ENCODE data around the gene DOC2B. TPM values are rescaled to one million over a fixed set of nuclear protein-coding genes. Genes with fewer than 3 reads are reported as not detected.
A peak's percentile ranks its signal among the peaks of the same experiment; 100 is the strongest.

The DOC2B gene
- total and polyA plus RNA-seq, 5 donors from 2014 or later, result not detected

DNA sequence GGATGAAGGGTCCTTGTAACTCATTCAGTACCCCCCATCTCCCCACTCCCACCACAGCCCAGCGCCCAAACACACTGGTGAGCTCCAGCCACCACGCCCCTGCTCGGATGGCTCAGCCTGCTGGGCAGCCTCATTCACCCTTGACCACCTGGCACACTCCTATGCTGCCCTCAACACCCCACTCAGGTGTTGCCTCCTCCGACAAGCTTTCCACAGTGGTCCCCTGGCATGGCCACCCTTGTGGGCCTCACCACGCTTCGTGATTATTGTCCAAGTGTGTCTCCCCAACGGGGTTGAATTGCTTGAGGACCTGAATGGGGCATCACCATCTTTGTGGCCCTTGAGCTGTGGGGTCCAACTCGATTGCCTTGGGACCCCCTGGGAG, 12.0 kb upstream of the DOC2B start:
- no peak overlapping the region for H3K27ac ChIP-seq (ENCODE audit: insufficient read depth, low read length, poor library complexity, severe bottlenecking)
- H3K4me1 Mint-ChIP-seq, result no peaks in the 10 kb centered on the region
- H3K27me3 ChIP-seq (ENCODE audit: control insufficient read depth, insufficient read depth, low read length), result peaks cover 3% of the 10 kb centered on the region
- H3K27me3 Mint-ChIP-seq, result peaks cover 15% of the 10 kb centered on the region
- no peaks in the 10 kb centered on the region for H3K36me3 Mint-ChIP-seq
- no peak for DNase-seq
- no peak overlapping the region for H3K4me3 ChIP-seq (ENCODE audit: low read depth, low read length)
- H3K9me3 ChIP-seq (ENCODE audit: control insufficient read depth in 2 of 2, low read length in 2 of 2), result no peaks in the 10 kb centered on the region
- no peaks in the 10 kb centered on the region for H3K36me3 ChIP-seq (ENCODE audit: control insufficient read depth, insufficient read depth, low read length)
- no peak overlapping the region for H3K27ac Mint-ChIP-seq
- peaks cover 0 to 2% (median 0%) of the 10 kb centered on the region in 7 donors for H3K9me3 Mint-ChIP-seq
- H3K4me1 ChIP-seq (ENCODE audit: control insufficient read depth, insufficient read depth, low read length, poor library complexity, severe bottlenecking), result no peaks in the 10 kb centered on the region
- ATAC-seq (ENCODE audit: low read depth in 2 of 2), result no peak
- no peak overlapping the region for H3K4me3 Mint-ChIP-seq

DNA sequence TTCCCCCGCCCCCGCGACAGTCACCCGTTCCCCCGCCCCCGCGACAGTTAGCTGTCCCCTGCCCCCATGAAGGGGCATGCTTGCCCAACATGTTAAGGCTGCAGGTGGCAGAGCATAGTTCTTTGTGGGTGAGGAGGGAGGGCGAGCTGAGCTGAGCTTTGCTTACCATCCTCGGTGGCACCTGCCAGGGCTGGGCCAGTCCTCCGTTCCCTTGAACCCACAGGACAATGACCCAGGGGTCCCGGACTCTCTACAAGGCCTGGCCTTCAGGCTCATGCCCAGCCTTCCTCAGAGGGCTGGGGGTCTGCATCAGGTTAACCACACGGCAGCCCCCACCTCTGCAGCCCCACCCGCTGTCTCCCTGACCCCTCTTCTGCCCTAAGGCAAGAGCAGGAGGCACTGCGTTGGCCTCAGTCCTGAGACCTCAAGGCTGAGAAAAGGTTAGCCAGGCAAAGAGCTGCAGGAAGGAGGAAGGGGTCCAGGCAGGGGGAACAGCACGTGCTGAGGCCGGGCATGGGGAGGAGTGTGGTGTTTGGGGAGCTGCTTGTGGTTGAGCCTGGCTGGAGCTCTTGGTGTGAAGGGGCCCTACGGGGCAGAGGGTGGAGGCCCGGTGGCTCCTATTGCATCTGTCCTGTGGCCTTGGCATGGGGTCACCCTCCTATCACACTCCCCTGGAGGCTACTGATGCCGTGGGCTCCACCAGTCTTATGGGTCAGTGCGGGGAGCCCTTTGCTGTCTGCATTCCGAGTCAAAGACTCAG, 11.4 kb upstream of the DOC2B start:
- H3K4me3 Mint-ChIP-seq, result no peak overlapping the region
- H3K4me1 Mint-ChIP-seq, result no peaks in the 10 kb centered on the region
- Histone ChIP-seq H3K4me3 (ENCODE audit: low read depth, low read length) (no peak overlapping the region), H3K4me1 (ENCODE audit: control insufficient read depth, insufficient read depth, low read length, poor library complexity, severe bottlenecking) (no peaks in the 10 kb centered on the region), H3K27ac (ENCODE audit: insufficient read depth, low read length, poor library complexity, severe bottlenecking) (no peak overlapping the region), H3K9me3 (ENCODE audit: control insufficient read depth in 2 of 2, low read length in 2 of 2) (no peaks in the 10 kb centered on the region), H3K36me3 (ENCODE audit: control insufficient read depth, insufficient read depth, low read length) (no peaks in the 10 kb centered on the region), H3K27me3 (ENCODE audit: control insufficient read depth, insufficient read depth, low read length) (peaks cover 3% of the 10 kb centered on the region)
- no peak for ATAC-seq (ENCODE audit: low read depth in 2 of 2)
- peaks cover 0 to 2% (median 0%) of the 10 kb centered on the region in 7 donors for H3K9me3 Mint-ChIP-seq
- DNase-seq, result no peak
- peaks cover 15% of the 10 kb centered on the region for H3K27me3 Mint-ChIP-seq
- no peaks in the 10 kb centered on the region for H3K36me3 Mint-ChIP-seq
- no peak overlapping the region for H3K27ac Mint-ChIP-seq

DNA sequence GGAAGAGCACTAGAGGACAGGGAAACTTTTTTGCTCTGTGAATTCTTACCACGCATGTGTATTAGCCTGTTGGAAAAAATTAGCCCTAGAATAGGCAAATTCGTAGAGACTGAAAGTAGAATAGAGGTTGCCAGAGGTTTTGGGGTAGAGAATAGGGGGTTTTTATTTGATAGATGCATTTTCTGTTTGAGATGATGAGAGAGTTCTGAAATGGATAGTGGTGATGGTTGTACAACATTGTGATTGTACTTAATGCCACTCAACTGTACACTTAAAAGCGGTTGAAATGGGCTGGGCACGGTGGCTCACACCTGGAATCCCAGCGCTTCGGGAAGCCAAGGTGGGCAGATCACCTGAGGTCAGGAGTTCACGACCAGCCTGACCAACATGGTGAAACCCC, 8.0 kb upstream of the DOC2B start:
- Histone ChIP-seq H3K27me3 (ENCODE audit: control insufficient read depth, insufficient read depth, low read length) (no peaks in the 10 kb centered on the region), H3K27ac (ENCODE audit: insufficient read depth, low read length, poor library complexity, severe bottlenecking) (no peak overlapping the region), H3K36me3 (ENCODE audit: control insufficient read depth, insufficient read depth, low read length) (no peaks in the 10 kb centered on the region), H3K9me3 (ENCODE audit: control insufficient read depth in 2 of 2, low read length in 2 of 2) (no peaks in the 10 kb centered on the region), H3K4me1 (ENCODE audit: control insufficient read depth, insufficient read depth, low read length, poor library complexity, severe bottlenecking) (no peaks in the 10 kb centered on the region), H3K4me3 (ENCODE audit: low read depth, low read length) (no peak overlapping the region)
- Mint-ChIP-seq H3K27ac (no peak overlapping the region), H3K27me3 (peaks cover 13% of the 10 kb centered on the region), H3K4me1 (peaks cover 0 to 18% (median 0%) of the 10 kb centered on the region in 4 donors), H3K36me3 (no peaks in the 10 kb centered on the region), H3K4me3 (no peak overlapping the region), H3K9me3 (peaks cover 0 to 3% (median 0%) of the 10 kb centered on the region in 7 donors)
- DNase-seq, result no peak
- no peak for ATAC-seq (ENCODE audit: low read depth in 2 of 2)

DNA sequence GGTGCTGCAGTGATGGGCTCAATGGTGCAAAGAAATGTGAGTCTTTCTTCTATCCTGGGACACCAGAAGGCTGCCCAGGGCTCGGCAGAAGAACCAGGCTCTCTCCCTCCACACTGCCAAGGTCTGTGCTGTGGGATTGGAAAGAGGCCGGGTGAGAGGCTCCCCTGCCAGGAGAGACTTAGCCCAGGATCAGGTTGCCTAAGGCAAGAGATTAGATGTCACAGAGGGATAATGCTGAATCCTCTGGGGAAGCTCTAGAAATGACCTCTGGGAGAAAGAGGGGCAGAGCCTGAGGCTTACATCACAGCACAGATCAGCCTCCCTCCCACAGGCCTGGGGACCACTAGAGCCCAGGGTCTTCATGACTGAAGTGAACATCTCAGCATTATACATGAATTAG, 5.7 kb upstream of the DOC2B start:
- Histone ChIP-seq H3K4me3 (ENCODE audit: low read depth, low read length) (no peak overlapping the region), H3K27me3 (ENCODE audit: control insufficient read depth, insufficient read depth, low read length) (no peaks in the 10 kb centered on the region), H3K27ac (ENCODE audit: insufficient read depth, low read length, poor library complexity, severe bottlenecking) (no peak overlapping the region), H3K9me3 (ENCODE audit: control insufficient read depth in 2 of 2, low read length in 2 of 2) (no peaks in the 10 kb centered on the region), H3K36me3 (ENCODE audit: control insufficient read depth, insufficient read depth, low read length) (no peaks in the 10 kb centered on the region), H3K4me1 (ENCODE audit: control insufficient read depth, insufficient read depth, low read length, poor library complexity, severe bottlenecking) (no peaks in the 10 kb centered on the region)
- H3K27me3 Mint-ChIP-seq, result peaks cover 28% of the 10 kb centered on the region
- DNase-seq, result no peak
- peaks cover 0 to 23% (median under 1%) of the 10 kb centered on the region in 4 donors for H3K4me1 Mint-ChIP-seq
- no peak for ATAC-seq (ENCODE audit: low read depth in 2 of 2)
- peak overlapping the region in 1 of 4 donors; percentile 38 for H3K4me3 Mint-ChIP-seq
- peaks cover 0 to 2% (median 0%) of the 10 kb centered on the region in 7 donors for H3K9me3 Mint-ChIP-seq
- H3K27ac Mint-ChIP-seq, result no peak overlapping the region
- no peaks in the 10 kb centered on the region for H3K36me3 Mint-ChIP-seq

DNA sequence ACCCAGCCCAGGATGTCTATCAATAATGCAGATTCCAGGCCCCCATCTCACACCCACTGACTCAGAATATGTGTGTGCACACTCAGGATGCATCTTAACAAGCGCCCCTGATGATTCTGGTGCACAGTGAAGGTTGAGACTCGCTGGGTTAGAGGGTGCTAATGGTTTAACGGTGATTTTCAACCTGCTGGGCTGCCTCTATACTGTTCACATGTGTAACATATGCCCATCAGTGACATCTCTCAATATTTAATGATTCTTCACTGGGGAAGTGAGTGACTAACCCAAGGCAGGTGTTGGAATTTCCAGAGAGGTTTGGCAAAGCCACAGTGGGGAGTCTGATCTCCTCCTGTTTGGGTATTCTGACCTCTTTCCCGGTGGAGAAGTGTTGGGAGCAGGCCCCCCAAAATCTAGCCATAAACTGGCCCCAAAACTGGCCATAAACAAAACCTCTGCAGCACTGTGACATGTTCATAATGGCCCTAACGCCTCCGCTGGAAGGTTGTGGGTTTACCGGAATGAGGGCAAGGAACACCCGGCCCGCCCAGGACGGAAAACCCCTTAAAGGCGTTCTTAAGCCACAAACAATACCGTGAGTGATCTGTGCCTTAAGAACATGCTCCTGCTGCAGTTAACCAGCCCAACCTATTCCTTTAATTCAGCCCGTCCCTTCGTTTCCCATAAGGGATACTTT, 4.1 kb upstream of the DOC2B start:
- ATAC-seq (ENCODE audit: low read depth in 2 of 2) (no peak), DNase-seq (peak in 1 of 3 donors; percentile 9)
- Histone ChIP-seq H3K9me3 (ENCODE audit: control insufficient read depth in 2 of 2, low read length in 2 of 2) (no peaks in the 10 kb centered on the region), H3K4me1 (ENCODE audit: control insufficient read depth, insufficient read depth, low read length, poor library complexity, severe bottlenecking) (peaks cover 4% of the 10 kb centered on the region), H3K4me3 (ENCODE audit: low read depth, low read length) (no peak overlapping the region), H3K27me3 (ENCODE audit: control insufficient read depth, insufficient read depth, low read length) (peaks cover 2% of the 10 kb centered on the region), H3K27ac (ENCODE audit: insufficient read depth, low read length, poor library complexity, severe bottlenecking) (no peak overlapping the region), H3K36me3 (ENCODE audit: control insufficient read depth, insufficient read depth, low read length) (no peaks in the 10 kb centered on the region)
- H3K4me1 Mint-ChIP-seq, result peaks cover 0 to 23% (median 3%) of the 10 kb centered on the region in 4 donors
- peak overlapping the region in 1 of 4 donors; percentile 13 for H3K4me3 Mint-ChIP-seq
- H3K27me3 Mint-ChIP-seq, result peaks cover 32% of the 10 kb centered on the region
- no peaks in the 10 kb centered on the region for H3K36me3 Mint-ChIP-seq
- no peak overlapping the region for H3K27ac Mint-ChIP-seq
- peaks cover 0 to 2% (median 0%) of the 10 kb centered on the region in 7 donors for H3K9me3 Mint-ChIP-seq

DNA sequence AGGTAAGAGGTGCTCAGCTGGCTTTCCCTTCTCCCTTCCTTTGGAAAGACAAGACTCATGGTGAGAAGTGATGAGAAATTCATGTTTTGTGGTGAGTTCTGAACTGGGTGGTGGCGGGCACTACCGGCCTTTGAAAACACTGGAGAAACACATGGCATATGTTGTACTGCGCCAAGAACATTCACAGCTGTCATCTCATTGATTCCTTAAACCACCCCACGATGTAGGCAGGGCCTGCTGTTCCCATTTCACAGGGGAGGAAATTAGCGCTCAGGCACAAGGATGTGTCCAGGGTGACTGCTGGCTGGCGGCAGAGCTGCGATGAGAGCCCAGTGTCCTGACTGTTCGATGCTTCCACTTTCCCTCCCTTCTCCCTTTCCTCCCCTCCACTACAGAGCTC, 1.6 kb upstream of the DOC2B start:
- no peak overlapping the region for H3K4me3 ChIP-seq (ENCODE audit: low read depth, low read length)
- Mint-ChIP-seq H3K27ac (no peak overlapping the region), H3K4me3 (no peak overlapping the region), H3K4me1 (peaks cover 0 to 23% (median 3%) of the 10 kb centered on the region in 4 donors), H3K27me3 (peaks cover 46% of the 10 kb centered on the region), H3K9me3 (peaks cover 0 to 2% (median 0%) of the 10 kb centered on the region in 7 donors), H3K36me3 (no peaks in the 10 kb centered on the region)
- H3K27me3 ChIP-seq (ENCODE audit: control insufficient read depth, insufficient read depth, low read length), result peaks cover 2% of the 10 kb centered on the region
- no peaks in the 10 kb centered on the region for H3K9me3 ChIP-seq (ENCODE audit: control insufficient read depth in 2 of 2, low read length in 2 of 2)
- no peak overlapping the region for H3K27ac ChIP-seq (ENCODE audit: insufficient read depth, low read length, poor library complexity, severe bottlenecking)
- H3K36me3 ChIP-seq (ENCODE audit: control insufficient read depth, insufficient read depth, low read length), result no peaks in the 10 kb centered on the region
- DNase-seq (no peak), ATAC-seq (ENCODE audit: low read depth in 2 of 2) (no peak)
- peaks cover 4% of the 10 kb centered on the region for H3K4me1 ChIP-seq (ENCODE audit: control insufficient read depth, insufficient read depth, low read length, poor library complexity, severe bottlenecking)

DNA sequence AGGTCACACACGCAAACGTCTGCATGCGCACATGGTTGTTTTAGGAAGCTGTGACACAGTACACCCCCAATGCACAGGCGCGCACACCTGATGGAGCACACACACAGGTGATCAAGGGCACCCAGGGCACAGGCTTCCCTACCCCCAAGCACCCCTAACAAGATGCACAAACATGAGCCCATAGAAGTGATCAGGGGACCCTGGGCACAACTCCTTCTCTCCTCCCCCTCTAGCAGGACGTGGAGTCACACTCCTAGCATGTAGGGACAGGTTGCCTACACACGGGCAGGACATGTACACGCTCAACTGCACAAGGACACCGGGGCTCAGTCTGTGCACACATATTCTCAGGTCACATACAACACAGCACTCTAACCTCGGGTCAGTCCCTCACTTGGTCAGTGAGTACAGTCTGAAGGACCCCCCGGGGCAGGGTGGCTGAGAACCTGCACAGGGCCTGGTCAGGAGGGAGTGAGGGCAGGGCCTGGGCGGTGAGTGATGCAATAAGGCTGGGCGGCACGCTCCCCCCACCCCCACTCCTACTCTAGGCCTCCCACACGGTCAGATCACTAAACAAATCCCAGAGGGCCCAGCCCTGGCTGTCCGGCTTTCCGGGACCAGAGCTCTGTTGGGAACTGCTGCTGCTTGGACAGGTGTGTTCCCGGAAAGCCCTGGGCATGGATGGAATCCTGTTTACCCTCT, 751 bp upstream of the DOC2B start:
- Histone ChIP-seq H3K36me3 (ENCODE audit: control insufficient read depth, insufficient read depth, low read length) (no peaks in the 10 kb centered on the region), H3K27ac (ENCODE audit: insufficient read depth, low read length, poor library complexity, severe bottlenecking) (no peak overlapping the region), H3K9me3 (ENCODE audit: control insufficient read depth in 2 of 2, low read length in 2 of 2) (no peaks in the 10 kb centered on the region), H3K4me1 (ENCODE audit: control insufficient read depth, insufficient read depth, low read length, poor library complexity, severe bottlenecking) (peaks cover 4% of the 10 kb centered on the region), H3K27me3 (ENCODE audit: control insufficient read depth, insufficient read depth, low read length) (peaks cover 2% of the 10 kb centered on the region), H3K4me3 (ENCODE audit: low read depth, low read length) (no peak overlapping the region)
- DNase-seq (no peak), ATAC-seq (ENCODE audit: low read depth in 2 of 2) (no peak)
- no peak overlapping the region for H3K27ac Mint-ChIP-seq
- H3K4me1 Mint-ChIP-seq, result peaks cover 0 to 23% (median 3%) of the 10 kb centered on the region in 4 donors
- no peaks in the 10 kb centered on the region for H3K36me3 Mint-ChIP-seq
- peak overlapping the region in 3 of 4 donors; percentile 44 to 70 (median 65) for H3K4me3 Mint-ChIP-seq
- H3K27me3 Mint-ChIP-seq, result peaks cover 54% of the 10 kb centered on the region
- H3K9me3 Mint-ChIP-seq, result peaks cover 0 to 2% (median 0%) of the 10 kb centered on the region in 7 donors

Measured in CD4-positive, CD25-positive, alpha-beta regulatory T cell (primary cell).